AG04450 (cell line): ENCODE data around the gene SCARF2. TPM values are rescaled to one million over a fixed set of nuclear protein-coding genes. Genes with fewer than 3 reads are reported as not detected.

Source experiments
- CTCF ChIA-PET: fragments of 300-600, 350-600 bp; formaldehyde crosslinking; extraction: SDS; loops from one replicate; lab custom pipeline; 2022; ENCODE audit warnings: antibody characterized with exemption, inconsistent platforms; lab: Charles Lee
- POLR2A ChIA-PET: fragments of 350-600 bp; formaldehyde crosslinking; extraction: SDS; loops from one replicate; lab custom pipeline; 2021; ENCODE audit warnings: antibody characterized with exemption, inconsistent platforms; lab: Yijun Ruan, JAX
- DNase-seq: peaks from one replicate; pipeline ENCODE4 v3.0.0-alpha.2; 2011; ENCODE audit warnings: low read depth, low spot score
- H3K27ac ChIP-seq: one replicate; pipeline ENCODE4 v1.5.1; 2012; ENCODE audit warnings: low read depth, low read length, control low read depth
- H3K27me3 ChIP-seq: one replicate; pipeline ENCODE4 v1.6.0; 2012; ENCODE audit warnings: low read length; ENCODE audit not compliant: control insufficient read depth, insufficient read depth
- H3K4me3 ChIP-seq: 2 replicates; pipeline ENCODE4 v1.5.1; 2011; ENCODE audit warnings: mild to moderate bottlenecking, low read depth, low read length, control low read depth
- H3K9me3 ChIP-seq: 2 replicates; pipeline ENCODE4 v1.5.1; 2012; ENCODE audit warnings: low read length; ENCODE audit not compliant: control insufficient read depth, insufficient read depth
- CTCF ChIP-seq: IDR thresholded peaks from 2 replicates; pipeline ENCODE4 v1.5.1; 2011; ENCODE audit warnings: low read depth, low read length, control low read depth, inconsistent platforms
- polyA plus RNA-seq: library from polyadenylated mRNA; depleted of rRNA; stranded (reverse); fragments of >200 nt; gene quantifications from 2 replicates; pipeline ENCODE4 v1.2.3, GENCODE V29; 2011

The SCARF2 gene
- polyA plus RNA-seq, 1 experiment, result 7.3 TPM

GRCh38 chr22:20457506-20458240 is 20.0 kb upstream of the SCARF2 start:
- no peaks in the 10 kb centered on the region for H3K27me3 ChIP-seq
- no peak overlapping the region for H3K4me3 ChIP-seq
- ChIA-PET POLR2A (no interaction called here), CTCF (interaction anchor here (5.8 kb wide), 1 partner anchor 39 kb away, joined by 155 read pairs; no protein-coding TSS in a partner anchor)
- H3K9me3 ChIP-seq, result no peaks in the 10 kb centered on the region
- TF ChIP-seq CTCF, result no peak
- no peak overlapping the region for H3K27ac ChIP-seq
- DNase-seq, result no peak

- DNase-seq, result no peak
- ChIA-PET POLR2A (interaction anchor here (0.5 to 1.3 kb wide), 2 partner anchors 29 to 38 kb away, joined by 4 to 7 read pairs; no protein-coding TSS in a partner anchor), CTCF (interaction anchor here (0.6 to 5.8 kb wide), 12 partner anchors 8 to 133 kb away, joined by 3 to 155 read pairs (median 4); no protein-coding TSS in a partner anchor)
- no peak for TF ChIP-seq CTCF
- no peak overlapping the region for H3K4me3 ChIP-seq
- no peak overlapping the region for H3K27ac ChIP-seq
- no peaks in the 10 kb centered on the region for H3K9me3 ChIP-seq
- H3K27me3 ChIP-seq, result no peaks in the 10 kb centered on the region
These were observed 19.1 kb upstream of the SCARF2 start for GRCh38 chr22:20456722-20457076.

- CTCF ChIA-PET, result interaction anchor here (0.6 to 5.8 kb wide), 13 partner anchors 8 to 193 kb away, joined by 3 to 155 read pairs (median 4); no protein-coding TSS in a partner anchor
- DNase-seq, result peak; percentile 75
- TF ChIP-seq CTCF, result peak; percentile 96
- Histone ChIP-seq H3K27me3 (no peaks in the 10 kb centered on the region), H3K27ac (no peak overlapping the region), H3K4me3 (no peak overlapping the region), H3K9me3 (no peaks in the 10 kb centered on the region)
- POLR2A ChIA-PET, result interaction anchor here (1.3 kb wide), 1 partner anchor 38 kb away, joined by 7 read pairs; no protein-coding TSS in a partner anchor
These were observed 18.6 kb upstream of the SCARF2 start for GRCh38 chr22:20456064-20456721.

- POLR2A ChIA-PET, result interaction anchor here (1.3 kb wide), 1 partner anchor 37 kb away, joined by 7 read pairs; no protein-coding TSS in a partner anchor
- no peak for DNase-seq
- H3K27me3 ChIP-seq, result no peaks in the 10 kb centered on the region
- no peak for TF ChIP-seq CTCF
- CTCF ChIA-PET, result interaction anchor here (0.6 to 5.8 kb wide), 5 partner anchors 14 to 194 kb away, joined by 3 to 155 read pairs (median 5); no protein-coding TSS in a partner anchor
- no peak overlapping the region for H3K27ac ChIP-seq
- H3K4me3 ChIP-seq, result no peak overlapping the region
- H3K9me3 ChIP-seq, result no peaks in the 10 kb centered on the region
These were observed 18.1 kb upstream of the SCARF2 start for GRCh38 chr22:20455709-20456063.
